ENCODE results near the gene TWSG1. TPM values are rescaled to one million over a fixed set of nuclear protein-coding genes. Genes with fewer than 3 reads are reported as not detected.
"Not testable (repeated sequence)": the region's sequence is repeated elsewhere in the genome, so short reads cannot be mapped to it uniquely, and the experiment has no call there.

TWSG1 gene
- total and polyA plus RNA-seq, 10 donors, result 6.2 to 28.5 (median 17.3) TPM

GRCh38 chr18:9401176-9401575 is 66.6 kb downstream of the TWSG1 start:
- TF ChIP-seq POLR2AphosphoS5 (IDR thresholded peaks at IDR 0.05), result no peak
- TF ChIP-seq CTCF (IDR thresholded peaks at IDR 0.05 in 8 of 11, conservative IDR thresholded peaks at IDR 0.05 in 3 of 11), result no peak
- TF ChIP-seq POLR2A (IDR thresholded peaks at IDR 0.05), result no peak
- H3K36me3 ChIP-seq, result peaks cover 0 to 22% (median 8%) of the 10 kb centered on the region in 6 donors
- H3K4me3 ChIP-seq, result no peak overlapping the region
- H3K9me3 ChIP-seq, result peaks cover 0 to 5% (median 0%) of the 10 kb centered on the region in 8 donors
- intact Hi-C loops (cut with DNase I; ENCODE audit: low total_unique reads), result no loop called here
- H3K27me3 ChIP-seq (replicated peaks in 1 of 7), result no peaks in the 10 kb centered on the region
- no peak overlapping the region for H3K27ac ChIP-seq
- no peak for DNase-seq
- H3K4me1 ChIP-seq, result peaks cover 0 to 28% (median 6%) of the 10 kb centered on the region in 6 donors

- H3K27me3 ChIP-seq (replicated peaks in 1 of 7); H3K36me3 ChIP-seq; H3K9me3 ChIP-seq; H3K27ac ChIP-seq; DNase-seq; intact Hi-C loops (cut with DNase I; ENCODE audit: low total_unique reads); H3K4me3 ChIP-seq: not testable (repeated sequence)
- peaks cover 0 to 28% (median 6%) of the 10 kb centered on the region in 6 donors for H3K4me1 ChIP-seq
- WGBS, 5 donors, result 92 to 99% (median 97%) methylated on average over 10 of the region's 10 CpGs
Measured at GRCh38 chr18:9402358-9403007, 67.9 kb downstream of the TWSG1 start.

- Histone ChIP-seq H3K27ac (peak overlapping the region in 7 of 8 donors; percentile 38 to 79 (median 75)), H3K27me3 (replicated peaks in 1 of 7) (no peaks in the 10 kb centered on the region), H3K4me3 (peak overlapping the region in 3 of 8 donors; percentile 11 to 56 (median 14)), H3K9me3 (peaks cover 0 to 5% (median 0%) of the 10 kb centered on the region in 8 donors), H3K4me1 (peaks cover 0 to 28% (median 6%) of the 10 kb centered on the region in 6 donors), H3K36me3 (peaks cover 0 to 8% (median 0%) of the 10 kb centered on the region in 6 donors)
- 58 to 66% (median 60%) methylated on average over 24 of the region's 24 CpGs for WGBS, 5 donors
- DNase-seq, result no peak
- intact Hi-C loops (cut with DNase I; ENCODE audit: low total_unique reads), result no loop called here
- TF ChIP-seq CTCF (IDR thresholded peaks at IDR 0.05 in 8 of 11, conservative IDR thresholded peaks at IDR 0.05 in 3 of 11), result no peak
- TF ChIP-seq POLR2A (IDR thresholded peaks at IDR 0.05), result no peak
- peak in 1 of 3 donors; percentile 65 for TF ChIP-seq POLR2AphosphoS5 (IDR thresholded peaks at IDR 0.05)
Measured at GRCh38 chr18:9403795-9404564, 69.4 kb downstream of the TWSG1 start.

GRCh38 chr18:9404565-9405060 is 70.0 kb downstream of the TWSG1 start:
- DNase-seq, result peak; percentile 84
- intact Hi-C loops (cut with DNase I; ENCODE audit: low total_unique reads), result no loop called here

More at GRCh38 chr18:9404565-9405060, 70.0 kb downstream of the TWSG1 start:
- Histone ChIP-seq H3K4me3 (peak overlapping the region in 3 of 8 donors; percentile 11 to 56 (median 14)), H3K27me3 (replicated peaks in 1 of 7) (no peaks in the 10 kb centered on the region), H3K9me3 (peaks cover 0 to 5% (median 0%) of the 10 kb centered on the region in 8 donors), H3K4me1 (peaks cover 0 to 28% (median 6%) of the 10 kb centered on the region in 6 donors), H3K27ac (peak overlapping the region; percentile 35 to 79 (median 72)), H3K36me3 (peaks cover 0 to 2% (median 0%) of the 10 kb centered on the region in 6 donors)
- 20 to 58% (median 24%) methylated on average over 9 to 19 of the region's 19 CpGs for WGBS, 5 donors
- TF ChIP-seq POLR2AphosphoS5 (IDR thresholded peaks at IDR 0.05) (peak in 1 of 3 donors; percentile 63), CTCF (IDR thresholded peaks at IDR 0.05 in 8 of 11, conservative IDR thresholded peaks at IDR 0.05 in 3 of 11) (peak in 1 of 11 experiments; percentile 4), POLR2A (IDR thresholded peaks at IDR 0.05) (no peak)
